K562 (cell line): ENCODE results near the gene EOGT. TPM values are rescaled to one million over a fixed set of nuclear protein-coding genes. Genes with fewer than 3 reads are reported as not detected.

Experiments
- BCOR ChIP-seq: fragments of 450-650 bp; IDR thresholded peaks from 2 replicates; pipeline ENCODE4 v1.6.1; 2016
- CBFA2T3 ChIP-seq: fragments of 450-650 bp; IDR thresholded peaks from 2 replicates; pipeline ENCODE4 v1.6.1; 2017
- GTF2E2 ChIP-seq: fragments of 200-800 bp; sonication (Bioruptor generic); IDR thresholded peaks from 2 replicates; pipeline ENCODE4 v1.6.1; 2016; ENCODE audit warnings: missing genetic modification characterization, missing compliant biosample characterization
- HNRNPK ChIP-seq: fragments of 200-400 bp; formaldehyde crosslinking; IDR thresholded peaks from one replicate; pipeline ENCODE4 v1.6.1; 2018; ENCODE audit warnings: mild to moderate bottlenecking, low read depth, low read length; ENCODE audit not compliant: poor library complexity, severe bottlenecking
- ID3 ChIP-seq, 2 experiments: fragments of 250-450 bp in 1 of 2; fragments of 450-650 bp in 1 of 2; sonication (Bioruptor Pico) in 1 of 2; IDR thresholded peaks; 2 replicates each; pipeline versions ENCODE4 v1.6.1 to v1.8.0; 2016 to 2021; ENCODE audit warnings: mild to moderate bottlenecking in 2 of 2, moderate library complexity in 2 of 2, missing compliant biosample characterization in 1 of 2, missing genetic modification characterization in 1 of 2
- KAT8 ChIP-seq: fragments of 450-650 bp; IDR thresholded peaks from 2 replicates; pipeline ENCODE4 v1.6.1; 2016; ENCODE audit warnings: low read depth, mild to moderate bottlenecking
- MYC ChIP-seq, 2 experiments: fragments of 250-450 bp in 1 of 2; sonication (Bioruptor Pico) in 1 of 2; IDR thresholded peaks; 2 replicates each; pipeline versions ENCODE4 v1.5.1 to v1.6.1; 2012 to 2021; ENCODE audit warnings: low read depth in 2 of 2, borderline replicate concordance in 1 of 2, improper control_type of control experiment in 1 of 2, low read length in 1 of 2, mild to moderate bottlenecking in 1 of 2, moderate library complexity in 1 of 2
- NR2C1 ChIP-seq, 2 experiments: fragments of 450-650 bp; IDR thresholded peaks; 2 replicates each; pipeline ENCODE4 v1.6.1; 2017; ENCODE audit warnings: mild to moderate bottlenecking in 2 of 2, antibody characterized with exemption in 1 of 2, inconsistent platforms in 1 of 2, missing compliant biosample characterization in 1 of 2, missing genetic modification characterization in 1 of 2
- PHF20 ChIP-seq: fragments of 450-650 bp; IDR thresholded peaks from 2 replicates; pipeline ENCODE4 v1.6.1; 2018; ENCODE audit not compliant: partially characterized antibody
- RFX1 ChIP-seq: fragments of 450-650 bp; IDR thresholded peaks from 2 replicates; pipeline ENCODE4 v1.6.1; 2016; ENCODE audit warnings: mild to moderate bottlenecking, moderate library complexity
- SNAPC5 ChIP-seq: fragments of 250-450 bp; sonication (Bioruptor Pico); IDR thresholded peaks from 2 replicates; pipeline ENCODE4 v1.8.0; 2021; ENCODE audit warnings: moderate library complexity, mild to moderate bottlenecking, inconsistent platforms
- TAF1 ChIP-seq: IDR thresholded peaks from 2 replicates; pipeline ENCODE4 v1.6.1; 2011; ENCODE audit warnings: mild to moderate bottlenecking, low read length, moderate library complexity; ENCODE audit not compliant: insufficient read depth, control insufficient read depth, severe bottlenecking; ENCODE audit errors: extremely low read depth
- ZNF277 ChIP-seq: fragments of 250-450 bp; sonication (Bioruptor Pico); IDR thresholded peaks from 2 replicates; pipeline ENCODE4 v1.8.0; 2022; ENCODE audit warnings: inconsistent platforms, mild to moderate bottlenecking, moderate library complexity, borderline replicate concordance
- polyA plus RNA-seq, 8 experiments: library from polyadenylated mRNA; depleted of rRNA in 4 of 8; stranded (reverse) in 5 of 8; unstranded in 3 of 8; fragments of >200 nt; fragmentation: Nextera tagmentation in 2 of 8; fragmentation: Illumina TruSeq in 1 of 8; extraction: Ambion mirVana in 2 of 8; extraction: Trizol in 1 of 8; gene quantifications; 2 replicates each; pipeline versions ENCODE4 v1.2.1 to v1.2.3, GENCODE V29; 2011 to 2014; ENCODE audit warnings: inconsistent platforms in 1 of 8, missing spikeins in 1 of 8
- total RNA-seq, 7 experiments: library from RNA; depleted of rRNA in 6 of 7; stranded (reverse); fragments of >200 nt in 6 of 7; fragmentation: Illumina TruSeq in 2 of 7; extraction: Trizol in 2 of 7; gene quantifications; 2 replicates each; pipeline versions ENCODE4 v1.2.1 to v1.2.3, GENCODE V29; 2011 to 2021; ENCODE audit warnings: low replicate concordance in 1 of 7
- TF ChIP-seq, protein P1 (sequence below): fragments of 450-650 bp; IDR thresholded peaks from 2 replicates; pipeline ENCODE4 v1.6.1; 2014; ENCODE audit warnings: low read depth, mild to moderate bottlenecking, moderate library complexity, borderline replicate concordance
- TF ChIP-seq, protein P2 (sequence below): fragments of 450-650 bp; IDR thresholded peaks from 2 replicates; pipeline ENCODE4 v1.6.1; 2016; ENCODE audit warnings: mild to moderate bottlenecking
- TF ChIP-seq, protein P3 (sequence below), 2 experiments: IDR thresholded peaks; 2 replicates each; pipeline ENCODE4 v1.6.1; 2012; ENCODE audit warnings: improper control_type of control experiment in 2 of 2, low read depth in 2 of 2, low read length in 2 of 2, borderline replicate concordance in 1 of 2

The EOGT gene
- total and polyA plus RNA-seq, 9 of the 15 experiments (the other 6 are each of a cell fraction or from before 2014, with no cell fraction given), result 3.6 to 17.9 (median 7.4) TPM

GRCh38 chr3:69052472-69052898, 39.0 kb upstream of the EOGT start (continued):
- TF ChIP-seq, protein P1, sequence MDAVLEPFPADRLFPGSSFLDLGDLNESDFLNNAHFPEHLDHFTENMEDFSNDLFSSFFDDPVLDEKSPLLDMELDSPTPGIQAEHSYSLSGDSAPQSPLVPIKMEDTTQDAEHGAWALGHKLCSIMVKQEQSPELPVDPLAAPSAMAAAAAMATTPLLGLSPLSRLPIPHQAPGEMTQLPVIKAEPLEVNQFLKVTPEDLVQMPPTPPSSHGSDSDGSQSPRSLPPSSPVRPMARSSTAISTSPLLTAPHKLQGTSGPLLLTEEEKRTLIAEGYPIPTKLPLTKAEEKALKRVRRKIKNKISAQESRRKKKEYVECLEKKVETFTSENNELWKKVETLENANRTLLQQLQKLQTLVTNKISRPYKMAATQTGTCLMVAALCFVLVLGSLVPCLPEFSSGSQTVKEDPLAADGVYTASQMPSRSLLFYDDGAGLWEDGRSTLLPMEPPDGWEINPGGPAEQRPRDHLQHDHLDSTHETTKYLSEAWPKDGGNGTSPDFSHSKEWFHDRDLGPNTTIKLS, result 0 out of 2 replicates have a peak, but pooled peaks have one; percentile 30
- TF ChIP-seq MYC (IDR thresholded peaks at IDR 0.05; ENCODE audit: low read depth, low read length), result no peak; the same call in 1 of the 2 replicates
- TF ChIP-seq MYC (CRISPR knock-in tag; IDR thresholded peaks at IDR 0.05; ENCODE audit: borderline replicate concordance, low read depth), result no peak
- TF ChIP-seq, protein P2, sequence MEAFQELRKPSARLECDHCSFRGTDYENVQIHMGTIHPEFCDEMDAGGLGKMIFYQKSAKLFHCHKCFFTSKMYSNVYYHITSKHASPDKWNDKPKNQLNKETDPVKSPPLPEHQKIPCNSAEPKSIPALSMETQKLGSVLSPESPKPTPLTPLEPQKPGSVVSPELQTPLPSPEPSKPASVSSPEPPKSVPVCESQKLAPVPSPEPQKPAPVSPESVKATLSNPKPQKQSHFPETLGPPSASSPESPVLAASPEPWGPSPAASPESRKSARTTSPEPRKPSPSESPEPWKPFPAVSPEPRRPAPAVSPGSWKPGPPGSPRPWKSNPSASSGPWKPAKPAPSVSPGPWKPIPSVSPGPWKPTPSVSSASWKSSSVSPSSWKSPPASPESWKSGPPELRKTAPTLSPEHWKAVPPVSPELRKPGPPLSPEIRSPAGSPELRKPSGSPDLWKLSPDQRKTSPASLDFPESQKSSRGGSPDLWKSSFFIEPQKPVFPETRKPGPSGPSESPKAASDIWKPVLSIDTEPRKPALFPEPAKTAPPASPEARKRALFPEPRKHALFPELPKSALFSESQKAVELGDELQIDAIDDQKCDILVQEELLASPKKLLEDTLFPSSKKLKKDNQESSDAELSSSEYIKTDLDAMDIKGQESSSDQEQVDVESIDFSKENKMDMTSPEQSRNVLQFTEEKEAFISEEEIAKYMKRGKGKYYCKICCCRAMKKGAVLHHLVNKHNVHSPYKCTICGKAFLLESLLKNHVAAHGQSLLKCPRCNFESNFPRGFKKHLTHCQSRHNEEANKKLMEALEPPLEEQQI, result no peak
- TF ChIP-seq KAT8, result no peak
- TF ChIP-seq ID3 (CRISPR knock-in tag; IDR thresholded peaks at IDR 0.05), result no peak
- no peak for TF ChIP-seq ID3 (tag; IDR thresholded peaks at IDR 0.05)
- TF ChIP-seq TAF1, result no peak
- no peak for TF ChIP-seq HNRNPK
- TF ChIP-seq SNAPC5 (CRISPR knock-in tag), result no peak
- TF ChIP-seq ZNF277 (CRISPR knock-in tag), result no peak
- no peak for TF ChIP-seq CBFA2T3
- TF ChIP-seq PHF20, result no peak
- TF ChIP-seq RFX1, result no peak
- TF ChIP-seq GTF2E2 (tag), result no peak
- TF ChIP-seq NR2C1 (IDR thresholded peaks at IDR 0.05), result no peak
- TF ChIP-seq NR2C1 (tag; IDR thresholded peaks at IDR 0.05), result peak; percentile 56; the same call in 1 of the 2 replicates
- TF ChIP-seq, protein P3, sequence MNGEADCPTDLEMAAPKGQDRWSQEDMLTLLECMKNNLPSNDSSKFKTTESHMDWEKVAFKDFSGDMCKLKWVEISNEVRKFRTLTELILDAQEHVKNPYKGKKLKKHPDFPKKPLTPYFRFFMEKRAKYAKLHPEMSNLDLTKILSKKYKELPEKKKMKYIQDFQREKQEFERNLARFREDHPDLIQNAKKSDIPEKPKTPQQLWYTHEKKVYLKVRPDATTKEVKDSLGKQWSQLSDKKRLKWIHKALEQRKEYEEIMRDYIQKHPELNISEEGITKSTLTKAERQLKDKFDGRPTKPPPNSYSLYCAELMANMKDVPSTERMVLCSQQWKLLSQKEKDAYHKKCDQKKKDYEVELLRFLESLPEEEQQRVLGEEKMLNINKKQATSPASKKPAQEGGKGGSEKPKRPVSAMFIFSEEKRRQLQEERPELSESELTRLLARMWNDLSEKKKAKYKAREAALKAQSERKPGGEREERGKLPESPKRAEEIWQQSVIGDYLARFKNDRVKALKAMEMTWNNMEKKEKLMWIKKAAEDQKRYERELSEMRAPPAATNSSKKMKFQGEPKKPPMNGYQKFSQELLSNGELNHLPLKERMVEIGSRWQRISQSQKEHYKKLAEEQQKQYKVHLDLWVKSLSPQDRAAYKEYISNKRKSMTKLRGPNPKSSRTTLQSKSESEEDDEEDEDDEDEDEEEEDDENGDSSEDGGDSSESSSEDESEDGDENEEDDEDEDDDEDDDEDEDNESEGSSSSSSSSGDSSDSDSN (IDR thresholded peaks at IDR 0.05; ENCODE audit: borderline replicate concordance in 1 of 2, low read depth in 2 of 2, low read length in 2 of 2), result no peak
- TF ChIP-seq BCOR, result no peak
